ENCODE measurements around the gene CEP162. TPM values are rescaled to one million over a fixed set of nuclear protein-coding genes. Genes with fewer than 3 reads are reported as not detected.

CEP162 gene
- total RNA-seq, 1 donor = 6.0 TPM

DNA sequence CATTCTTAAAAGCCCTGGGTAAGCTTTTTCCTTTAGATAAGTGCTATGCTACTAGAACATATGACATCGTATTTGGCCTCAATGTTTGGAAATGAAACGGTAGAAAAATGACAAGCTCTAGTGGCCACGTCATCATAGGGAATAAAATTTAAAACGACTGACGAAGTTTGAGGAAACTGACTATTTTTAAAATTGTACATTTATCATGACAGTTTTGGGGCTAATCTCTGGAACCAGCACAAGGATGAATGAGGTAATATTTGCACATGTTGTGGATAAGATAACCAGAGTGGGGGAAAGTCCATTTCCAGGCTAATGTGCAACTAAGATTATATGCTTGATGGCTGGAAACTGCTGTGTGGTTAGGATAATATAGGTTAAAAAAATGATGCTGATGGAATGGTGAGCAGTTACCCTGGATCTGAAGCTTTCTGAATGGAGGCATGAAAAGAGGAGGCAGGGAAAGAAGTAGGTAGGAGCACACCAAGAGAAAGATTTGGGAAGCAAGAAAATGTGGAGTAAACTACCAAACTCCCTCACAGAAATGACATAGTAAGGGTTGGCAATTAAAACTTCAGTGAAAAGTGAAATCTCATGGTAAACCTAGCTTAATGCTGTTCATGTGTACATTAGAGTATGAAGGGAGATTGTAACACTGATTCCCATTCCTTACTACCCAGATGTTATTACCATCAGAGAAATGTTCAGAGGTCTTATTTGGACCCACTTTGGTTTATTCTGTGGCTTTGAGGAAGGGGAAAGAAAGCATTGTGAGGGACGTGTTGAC is 42.7 kb upstream of the CEP162 start:
- TF ChIP-seq, protein P1, sequence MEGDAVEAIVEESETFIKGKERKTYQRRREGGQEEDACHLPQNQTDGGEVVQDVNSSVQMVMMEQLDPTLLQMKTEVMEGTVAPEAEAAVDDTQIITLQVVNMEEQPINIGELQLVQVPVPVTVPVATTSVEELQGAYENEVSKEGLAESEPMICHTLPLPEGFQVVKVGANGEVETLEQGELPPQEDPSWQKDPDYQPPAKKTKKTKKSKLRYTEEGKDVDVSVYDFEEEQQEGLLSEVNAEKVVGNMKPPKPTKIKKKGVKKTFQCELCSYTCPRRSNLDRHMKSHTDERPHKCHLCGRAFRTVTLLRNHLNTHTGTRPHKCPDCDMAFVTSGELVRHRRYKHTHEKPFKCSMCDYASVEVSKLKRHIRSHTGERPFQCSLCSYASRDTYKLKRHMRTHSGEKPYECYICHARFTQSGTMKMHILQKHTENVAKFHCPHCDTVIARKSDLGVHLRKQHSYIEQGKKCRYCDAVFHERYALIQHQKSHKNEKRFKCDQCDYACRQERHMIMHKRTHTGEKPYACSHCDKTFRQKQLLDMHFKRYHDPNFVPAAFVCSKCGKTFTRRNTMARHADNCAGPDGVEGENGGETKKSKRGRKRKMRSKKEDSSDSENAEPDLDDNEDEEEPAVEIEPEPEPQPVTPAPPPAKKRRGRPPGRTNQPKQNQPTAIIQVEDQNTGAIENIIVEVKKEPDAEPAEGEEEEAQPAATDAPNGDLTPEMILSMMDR (IDR thresholded peaks at IDR 0.05; ENCODE audit: insufficient read depth, low read depth, low read length) = no peak
- H3K4me3 ChIP-seq (ENCODE audit: low read depth, low read length) = no peak overlapping the region
- DNase-seq (ENCODE audit: low read depth) = no peak

DNA sequence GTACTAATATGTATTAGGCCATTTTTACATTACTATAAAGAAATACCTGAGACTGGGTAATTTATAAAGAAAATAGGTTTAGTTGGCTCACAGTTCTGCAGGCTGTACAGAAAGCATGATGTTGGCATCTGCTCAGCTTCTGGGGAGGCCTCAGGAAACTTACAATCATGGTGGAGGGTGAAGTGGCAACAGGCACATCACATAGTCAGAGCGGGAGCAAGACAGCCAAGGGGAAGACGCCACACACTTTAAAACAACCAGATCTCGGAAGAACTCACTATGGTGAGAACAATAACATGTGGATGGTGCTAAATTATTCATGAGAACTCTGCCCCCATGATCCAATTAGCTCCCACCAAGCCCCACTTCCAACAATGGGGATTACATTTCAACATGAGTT is 41.3 kb upstream of the CEP162 start:
- DNase-seq (ENCODE audit: low read depth) = no peak
- TF ChIP-seq, protein P1 (IDR thresholded peaks at IDR 0.05; ENCODE audit: insufficient read depth, low read depth, low read length) = no peak
- no peak overlapping the region for H3K4me3 ChIP-seq (ENCODE audit: low read depth, low read length)

DNA sequence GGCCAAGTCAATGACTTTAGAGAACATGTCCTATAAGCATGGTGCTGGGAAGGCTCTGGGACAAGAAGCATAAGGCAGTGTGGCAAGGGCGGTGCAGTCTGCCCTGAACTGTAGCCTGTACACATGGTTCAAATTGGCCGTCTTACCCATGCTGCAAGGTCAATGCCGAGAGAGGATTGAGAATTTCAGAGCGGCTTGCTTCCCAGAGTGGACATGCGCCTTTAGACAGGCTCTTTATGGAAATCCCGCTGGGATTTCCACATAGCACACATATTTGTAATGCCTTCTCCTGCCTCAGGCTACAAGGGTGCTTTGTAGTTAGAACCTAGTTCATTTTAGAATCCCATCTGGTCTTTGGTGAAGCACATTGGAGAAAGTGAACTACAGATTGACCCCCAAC is 36.1 kb upstream of the CEP162 start:
- TF ChIP-seq, protein P1 (IDR thresholded peaks at IDR 0.05; ENCODE audit: insufficient read depth, low read depth, low read length) = no peak
- DNase-seq (ENCODE audit: low read depth) = peak; percentile 6

DNA sequence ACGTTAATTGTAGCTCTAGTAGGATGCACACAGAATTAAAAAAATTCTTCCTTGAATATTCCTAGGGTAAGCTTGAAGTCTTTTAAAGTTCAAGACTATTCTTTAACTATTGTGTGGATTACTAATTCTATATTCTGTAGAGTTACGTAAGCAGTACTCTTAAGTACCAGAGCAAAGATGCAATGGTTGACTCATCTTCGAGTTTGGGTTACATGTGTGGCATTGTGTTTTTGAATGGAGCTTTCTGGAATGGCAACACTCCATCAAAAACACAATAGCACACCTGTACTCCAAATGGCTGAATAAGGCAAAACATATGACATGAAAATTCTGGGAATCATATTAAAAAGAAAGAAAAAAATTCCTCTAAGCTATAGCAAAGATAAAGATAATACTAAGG is 33.5 kb upstream of the CEP162 start:
- TF ChIP-seq, protein P1 (IDR thresholded peaks at IDR 0.05; ENCODE audit: insufficient read depth, low read depth, low read length) = no peak
- DNase-seq (ENCODE audit: low read depth) = no peak
- no peak overlapping the region for H3K4me3 ChIP-seq (ENCODE audit: low read depth, low read length)

More for the DNA sequence above, 36.1 kb upstream of the CEP162 start:
- no peak overlapping the region for H3K4me3 ChIP-seq (ENCODE audit: low read depth, low read length)

DNA sequence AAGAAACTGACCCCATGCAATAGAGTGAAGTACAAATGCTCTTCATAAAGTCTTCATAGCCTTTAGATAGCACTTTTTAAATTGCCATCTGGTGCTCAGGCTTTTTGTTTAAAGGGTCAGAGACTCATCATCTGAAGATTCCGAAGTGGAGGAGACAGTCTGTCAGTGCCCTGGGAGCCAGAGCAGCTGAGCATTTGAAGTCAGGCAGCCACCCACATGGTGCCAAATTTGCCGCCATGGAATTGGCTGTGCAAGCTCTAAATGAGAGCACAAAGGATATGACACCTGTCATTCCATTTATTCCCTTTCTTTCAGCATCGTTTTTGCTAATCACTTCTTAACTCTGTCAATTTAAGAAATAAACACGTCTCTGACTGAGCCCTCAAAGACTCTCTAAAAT is 32.8 kb upstream of the CEP162 start:
- TF ChIP-seq, protein P1 (IDR thresholded peaks at IDR 0.05; ENCODE audit: insufficient read depth, low read depth, low read length) = no peak
- DNase-seq (ENCODE audit: low read depth) = no peak
- no peak overlapping the region for H3K4me3 ChIP-seq (ENCODE audit: low read depth, low read length)

DNA sequence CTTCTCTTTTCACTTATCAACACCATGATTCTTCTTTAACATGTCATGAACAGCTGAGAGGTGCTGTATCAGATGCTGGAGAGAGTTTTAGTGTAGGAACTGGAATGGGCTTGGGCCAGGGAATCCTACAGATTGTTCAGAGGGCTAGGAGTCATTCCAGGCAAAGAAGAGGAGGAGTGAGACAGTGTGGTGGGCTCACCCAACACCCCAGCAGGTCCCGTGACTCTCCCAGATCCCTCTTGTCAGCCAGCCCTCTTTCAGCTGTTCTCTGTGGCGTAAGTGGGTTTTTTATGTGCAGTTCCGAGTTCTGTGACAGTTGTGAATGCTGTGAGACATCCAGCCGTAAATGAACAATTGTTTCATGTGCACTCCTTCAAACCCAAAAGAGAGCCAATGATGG is 31.4 kb upstream of the CEP162 start:
- TF ChIP-seq, protein P1 (IDR thresholded peaks at IDR 0.05; ENCODE audit: insufficient read depth, low read depth, low read length) = no peak
- DNase-seq (ENCODE audit: low read depth) = no peak
- no peak overlapping the region for H3K4me3 ChIP-seq (ENCODE audit: low read depth, low read length)

DNA sequence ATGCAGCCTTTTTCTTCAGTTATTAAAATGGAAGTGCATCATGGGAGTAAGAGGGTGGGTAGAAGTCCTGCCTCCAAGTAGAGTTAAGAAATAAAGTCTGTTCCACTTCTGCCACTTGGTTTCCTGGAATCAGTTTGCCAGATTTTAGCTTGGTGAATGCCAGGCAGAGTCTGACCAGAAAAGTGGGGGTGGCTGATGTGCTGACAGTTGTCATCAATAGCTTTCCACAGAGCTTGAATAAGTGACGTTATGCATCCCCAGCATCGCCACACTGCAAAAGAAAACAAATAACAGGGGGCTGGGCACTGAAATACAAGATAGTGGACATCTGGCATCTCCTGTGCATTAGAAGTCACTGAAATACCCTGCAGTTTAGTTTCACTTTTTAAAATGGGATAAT is 30.8 kb upstream of the CEP162 start:
- DNase-seq (ENCODE audit: low read depth) = no peak
- TF ChIP-seq, protein P1 (IDR thresholded peaks at IDR 0.05; ENCODE audit: insufficient read depth, low read depth, low read length) = no peak
- H3K4me3 ChIP-seq (ENCODE audit: low read depth, low read length) = peak overlapping the region; percentile 3
